ENCODE measurements around the gene ARHGEF4. TPM values are rescaled to one million over a fixed set of nuclear protein-coding genes. Genes with fewer than 3 reads are reported as not detected.

ARHGEF4 gene
- total RNA-seq, 1 experiment from 2014 or later = 0.80 TPM

DNA sequence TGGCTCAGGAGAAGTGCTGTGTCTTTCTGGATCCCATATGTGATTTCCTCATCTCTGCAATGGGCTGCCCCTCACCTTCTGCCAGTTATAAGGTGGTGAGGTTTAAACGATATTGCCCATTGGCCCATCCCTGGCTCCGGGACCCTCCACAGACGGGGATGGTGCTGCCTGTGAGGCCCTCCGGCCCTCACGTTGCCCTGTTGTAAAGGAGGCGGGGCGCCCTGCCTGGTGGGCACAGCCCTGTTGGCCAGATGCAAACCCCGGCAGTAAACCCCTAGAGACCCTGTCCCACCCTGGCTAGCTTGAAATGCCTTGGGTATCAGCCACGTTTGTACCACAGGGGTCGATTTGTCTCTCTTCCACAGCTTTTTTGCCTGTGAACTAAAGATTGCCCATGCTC is 7.4 kb downstream of the ARHGEF4 start:
- intact Hi-C loops (cut with micrococcal nuclease; ENCODE audit: unreplicated experiment) (no loop called here), in situ Hi-C loops (cut with HindIII; ENCODE audit: low pct_unique_long_range_greater_than_20kb, low sequenced_read_pairs) (no loop called here)
- Histone ChIP-seq H3K9me3 (ENCODE audit: control insufficient read depth, insufficient read depth, low read depth, low read length) (no peaks in the 10 kb centered on the region), H3K27ac (ENCODE audit: low read length) (no peak overlapping the region), H3K27me3 (ENCODE audit: control insufficient read depth, insufficient read depth, low read length) (no peaks in the 10 kb centered on the region), H3K36me3 (ENCODE audit: control insufficient read depth, insufficient read depth, low read length) (no peaks in the 10 kb centered on the region), H3K4me1 (ENCODE audit: control insufficient read depth, insufficient read depth, low read length) (no peaks in the 10 kb centered on the region), H3K4me3 (ENCODE audit: low read depth in 2 of 2, low read length in 2 of 2) (no peak overlapping the region)
- CTCF ChIA-PET = no interaction called here
- POLR2A ChIA-PET = interaction anchor here (0.5 kb wide), 1 partner anchor 12 kb away, joined by 3 read pairs; no protein-coding TSS in a partner anchor
- no peak for ATAC-seq
- no peak for DNase-seq (ENCODE audit: low read depth, low spot score)
- BruUV-seq (replicated peaks) = no TSS peak
- TF ChIP-seq, protein P1, sequence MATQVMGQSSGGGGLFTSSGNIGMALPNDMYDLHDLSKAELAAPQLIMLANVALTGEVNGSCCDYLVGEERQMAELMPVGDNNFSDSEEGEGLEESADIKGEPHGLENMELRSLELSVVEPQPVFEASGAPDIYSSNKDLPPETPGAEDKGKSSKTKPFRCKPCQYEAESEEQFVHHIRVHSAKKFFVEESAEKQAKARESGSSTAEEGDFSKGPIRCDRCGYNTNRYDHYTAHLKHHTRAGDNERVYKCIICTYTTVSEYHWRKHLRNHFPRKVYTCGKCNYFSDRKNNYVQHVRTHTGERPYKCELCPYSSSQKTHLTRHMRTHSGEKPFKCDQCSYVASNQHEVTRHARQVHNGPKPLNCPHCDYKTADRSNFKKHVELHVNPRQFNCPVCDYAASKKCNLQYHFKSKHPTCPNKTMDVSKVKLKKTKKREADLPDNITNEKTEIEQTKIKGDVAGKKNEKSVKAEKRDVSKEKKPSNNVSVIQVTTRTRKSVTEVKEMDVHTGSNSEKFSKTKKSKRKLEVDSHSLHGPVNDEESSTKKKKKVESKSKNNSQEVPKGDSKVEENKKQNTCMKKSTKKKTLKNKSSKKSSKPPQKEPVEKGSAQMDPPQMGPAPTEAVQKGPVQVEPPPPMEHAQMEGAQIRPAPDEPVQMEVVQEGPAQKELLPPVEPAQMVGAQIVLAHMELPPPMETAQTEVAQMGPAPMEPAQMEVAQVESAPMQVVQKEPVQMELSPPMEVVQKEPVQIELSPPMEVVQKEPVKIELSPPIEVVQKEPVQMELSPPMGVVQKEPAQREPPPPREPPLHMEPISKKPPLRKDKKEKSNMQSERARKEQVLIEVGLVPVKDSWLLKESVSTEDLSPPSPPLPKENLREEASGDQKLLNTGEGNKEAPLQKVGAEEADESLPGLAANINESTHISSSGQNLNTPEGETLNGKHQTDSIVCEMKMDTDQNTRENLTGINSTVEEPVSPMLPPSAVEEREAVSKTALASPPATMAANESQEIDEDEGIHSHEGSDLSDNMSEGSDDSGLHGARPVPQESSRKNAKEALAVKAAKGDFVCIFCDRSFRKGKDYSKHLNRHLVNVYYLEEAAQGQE (IDR thresholded peaks at IDR 0.05; ENCODE audit: insufficient read depth in 1 of 2, low read depth in 2 of 2, low read length in 1 of 2) = no peak
- TF ChIP-seq, protein P2, sequence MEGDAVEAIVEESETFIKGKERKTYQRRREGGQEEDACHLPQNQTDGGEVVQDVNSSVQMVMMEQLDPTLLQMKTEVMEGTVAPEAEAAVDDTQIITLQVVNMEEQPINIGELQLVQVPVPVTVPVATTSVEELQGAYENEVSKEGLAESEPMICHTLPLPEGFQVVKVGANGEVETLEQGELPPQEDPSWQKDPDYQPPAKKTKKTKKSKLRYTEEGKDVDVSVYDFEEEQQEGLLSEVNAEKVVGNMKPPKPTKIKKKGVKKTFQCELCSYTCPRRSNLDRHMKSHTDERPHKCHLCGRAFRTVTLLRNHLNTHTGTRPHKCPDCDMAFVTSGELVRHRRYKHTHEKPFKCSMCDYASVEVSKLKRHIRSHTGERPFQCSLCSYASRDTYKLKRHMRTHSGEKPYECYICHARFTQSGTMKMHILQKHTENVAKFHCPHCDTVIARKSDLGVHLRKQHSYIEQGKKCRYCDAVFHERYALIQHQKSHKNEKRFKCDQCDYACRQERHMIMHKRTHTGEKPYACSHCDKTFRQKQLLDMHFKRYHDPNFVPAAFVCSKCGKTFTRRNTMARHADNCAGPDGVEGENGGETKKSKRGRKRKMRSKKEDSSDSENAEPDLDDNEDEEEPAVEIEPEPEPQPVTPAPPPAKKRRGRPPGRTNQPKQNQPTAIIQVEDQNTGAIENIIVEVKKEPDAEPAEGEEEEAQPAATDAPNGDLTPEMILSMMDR (IDR thresholded peaks at IDR 0.05) = no peak
- TF ChIP-seq SIN3A (IDR thresholded peaks at IDR 0.05; ENCODE audit: borderline replicate concordance, insufficient read depth, low read depth, low read length) = no peak
- no peak for TF ChIP-seq TCF7L2 (IDR thresholded peaks at IDR 0.05; ENCODE audit: low read depth, low read length)

DNA sequence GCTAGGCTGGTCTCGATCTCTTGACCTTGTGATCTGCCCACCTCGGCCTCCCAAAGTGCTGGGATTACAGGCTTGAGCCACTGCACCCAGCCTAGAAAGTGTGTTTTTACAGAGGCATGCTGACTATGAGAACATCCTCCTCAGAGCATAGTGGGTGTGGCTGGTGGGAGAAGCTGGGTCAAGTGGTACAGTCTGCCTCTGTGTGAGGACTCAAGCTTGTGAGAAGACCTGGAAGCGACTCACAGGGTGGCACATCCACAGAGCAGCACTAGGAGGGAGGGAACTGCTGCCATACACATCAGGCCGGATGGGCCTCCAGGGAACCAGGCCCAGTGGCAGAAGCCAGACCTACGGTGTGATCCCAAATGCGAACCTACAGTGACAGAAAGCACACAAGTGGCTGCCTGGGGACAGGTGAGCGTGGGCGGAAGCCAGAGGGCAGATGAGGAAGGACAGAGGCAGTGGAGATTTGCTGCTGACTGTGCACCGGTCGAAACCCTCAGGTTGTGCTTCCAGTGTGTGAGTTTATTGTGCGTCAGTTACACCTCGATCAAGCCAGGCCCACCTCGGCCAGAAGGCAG is 8.9 kb downstream of the ARHGEF4 start:
- ChIA-PET POLR2A (no interaction called here), CTCF (no interaction called here)
- H3K27me3 ChIP-seq (ENCODE audit: control insufficient read depth, insufficient read depth, low read length) = no peaks in the 10 kb centered on the region
- ATAC-seq (no peak), DNase-seq (ENCODE audit: low read depth, low spot score) (no peak)
- intact Hi-C loops (cut with micrococcal nuclease; ENCODE audit: unreplicated experiment) (no loop called here), in situ Hi-C loops (cut with HindIII; ENCODE audit: low pct_unique_long_range_greater_than_20kb, low sequenced_read_pairs) (no loop called here)
- H3K4me1 ChIP-seq (ENCODE audit: control insufficient read depth, insufficient read depth, low read length) = no peaks in the 10 kb centered on the region
- no TSS peak for BruUV-seq (replicated peaks)
- no peak overlapping the region for H3K27ac ChIP-seq (ENCODE audit: low read length)
- H3K36me3 ChIP-seq (ENCODE audit: control insufficient read depth, insufficient read depth, low read length) = no peaks in the 10 kb centered on the region
- TF ChIP-seq SIN3A (IDR thresholded peaks at IDR 0.05; ENCODE audit: borderline replicate concordance, insufficient read depth, low read depth, low read length) = no peak
- H3K4me3 ChIP-seq (ENCODE audit: low read depth in 2 of 2, low read length in 2 of 2) = no peak overlapping the region
- H3K9me3 ChIP-seq (ENCODE audit: control insufficient read depth, insufficient read depth, low read depth, low read length) = no peaks in the 10 kb centered on the region

DNA sequence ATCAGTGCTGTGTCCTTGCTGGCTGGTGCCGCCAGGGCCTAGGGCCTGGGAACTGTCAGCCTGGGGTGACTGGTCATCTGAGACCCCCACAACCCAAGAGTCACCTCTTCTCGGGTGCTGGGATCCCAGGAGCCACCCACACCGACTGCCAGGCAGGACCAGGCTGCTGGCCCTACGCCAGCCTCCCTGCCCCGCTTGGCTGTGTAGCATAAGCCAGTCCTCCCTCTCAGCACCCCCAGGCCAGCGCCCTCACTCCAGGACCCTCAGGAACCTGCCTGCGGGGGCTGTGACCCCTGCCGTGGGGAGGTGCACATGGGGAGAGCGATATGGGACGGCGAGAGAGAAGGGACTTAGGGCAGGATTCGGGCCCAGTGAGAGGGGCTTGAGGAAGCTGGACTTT is 9.5 kb downstream of the ARHGEF4 start:
- intact Hi-C loops (cut with micrococcal nuclease; ENCODE audit: unreplicated experiment) (no loop called here), in situ Hi-C loops (cut with HindIII; ENCODE audit: low pct_unique_long_range_greater_than_20kb, low sequenced_read_pairs) (no loop called here)
- ChIA-PET CTCF (no interaction called here), POLR2A (no interaction called here)
- no peak overlapping the region for H3K27ac ChIP-seq (ENCODE audit: low read length)
- H3K4me3 ChIP-seq (ENCODE audit: low read depth in 2 of 2, low read length in 2 of 2) = no peak overlapping the region
- no peak for ATAC-seq
- H3K36me3 ChIP-seq (ENCODE audit: control insufficient read depth, insufficient read depth, low read length) = no peaks in the 10 kb centered on the region
- H3K27me3 ChIP-seq (ENCODE audit: control insufficient read depth, insufficient read depth, low read length) = no peaks in the 10 kb centered on the region
- H3K4me1 ChIP-seq (ENCODE audit: control insufficient read depth, insufficient read depth, low read length) = no peaks in the 10 kb centered on the region
- TF ChIP-seq, protein P1 (IDR thresholded peaks at IDR 0.05; ENCODE audit: insufficient read depth in 1 of 2, low read depth in 2 of 2, low read length in 1 of 2) = no peak
- no peak for DNase-seq (ENCODE audit: low read depth, low spot score)
- no peaks in the 10 kb centered on the region for H3K9me3 ChIP-seq (ENCODE audit: control insufficient read depth, insufficient read depth, low read depth, low read length)
- no TSS peak for BruUV-seq (replicated peaks)
